ENCODE results near the gene ZNF808. TPM values are rescaled to one million over a fixed set of nuclear protein-coding genes. Genes with fewer than 3 reads are reported as not detected.
"Not testable (repeated sequence)": the region's sequence is repeated elsewhere in the genome, so short reads cannot be mapped to it uniquely, and the experiment has no call there.

ZNF808 gene
- total RNA-seq (2014; rRNA removed; shearing (Covaris generic)): 8.9 and 14.2 TPM in 2 replicates
- 3.5 and 8.9 TPM in 2 replicates for polyA plus RNA-seq (2015; cell fraction: cytosol; rRNA removed)
- polyA plus RNA-seq (2015; cell fraction: nucleus; rRNA removed): 7.6 and 13.9 TPM in 2 replicates

- in situ Hi-C loops (cut with HindIII; ENCODE audit: low pct_unique_long_range_greater_than_20kb, low sequenced_read_pairs): no loop called here
- DNase-seq (ENCODE audit: low read depth, low spot score): peak; percentile 87
Measured at GRCh38 chr19:52527134-52527955, at the start of gene ZNF808. Gene ZNF808, plus strand, starts transcription at chr19:52527668. Its CDS starts 15,617 bp downstream, at chr19:52543285.

GRCh38 chr19:52484111-52484743, 43.2 kb upstream of the ZNF808 start:
- in situ Hi-C loops (cut with HindIII; ENCODE audit: low pct_unique_long_range_greater_than_20kb, low sequenced_read_pairs); DNase-seq (ENCODE audit: low read depth, low spot score): not testable (repeated sequence)

- DNase-seq (ENCODE audit: low read depth, low spot score); in situ Hi-C loops (cut with HindIII; ENCODE audit: low pct_unique_long_range_greater_than_20kb, low sequenced_read_pairs): not testable (repeated sequence)
Measured at GRCh38 chr19:52485064-52485463, 42.4 kb upstream of the ZNF808 start.

GRCh38 chr19:52485561-52486240, 41.8 kb upstream of the ZNF808 start:
- in situ Hi-C loops (cut with HindIII; ENCODE audit: low pct_unique_long_range_greater_than_20kb, low sequenced_read_pairs); DNase-seq (ENCODE audit: low read depth, low spot score): not testable (repeated sequence)

GRCh38 chr19:52492201-52492993, 35.1 kb upstream of the ZNF808 start:
- in situ Hi-C loops (cut with HindIII; ENCODE audit: low pct_unique_long_range_greater_than_20kb, low sequenced_read_pairs): no loop called here
- no peak for DNase-seq (ENCODE audit: low read depth, low spot score)

GRCh38 chr19:52492994-52493470, 34.4 kb upstream of the ZNF808 start:
- no peak for DNase-seq (ENCODE audit: low read depth, low spot score)
- in situ Hi-C loops (cut with HindIII; ENCODE audit: low pct_unique_long_range_greater_than_20kb, low sequenced_read_pairs): no loop called here

- DNase-seq (ENCODE audit: low read depth, low spot score): no peak
- in situ Hi-C loops (cut with HindIII; ENCODE audit: low pct_unique_long_range_greater_than_20kb, low sequenced_read_pairs): no loop called here
Measured at GRCh38 chr19:52494518-52494917, 33.0 kb upstream of the ZNF808 start.

GRCh38 chr19:52498571-52498970, 28.9 kb upstream of the ZNF808 start:
- DNase-seq (ENCODE audit: low read depth, low spot score): no peak
- in situ Hi-C loops (cut with HindIII; ENCODE audit: low pct_unique_long_range_greater_than_20kb, low sequenced_read_pairs): no loop called here

GRCh38 chr19:52500474-52500873, 27.0 kb upstream of the ZNF808 start:
- in situ Hi-C loops (cut with HindIII; ENCODE audit: low pct_unique_long_range_greater_than_20kb, low sequenced_read_pairs); DNase-seq (ENCODE audit: low read depth, low spot score): not testable (repeated sequence)

GRCh38 chr19:52500991-52501390, 26.5 kb upstream of the ZNF808 start:
- in situ Hi-C loops (cut with HindIII; ENCODE audit: low pct_unique_long_range_greater_than_20kb, low sequenced_read_pairs): not testable (repeated sequence)

GRCh38 chr19:52507266-52507665, 20.2 kb upstream of the ZNF808 start:
- in situ Hi-C loops (cut with HindIII; ENCODE audit: low pct_unique_long_range_greater_than_20kb, low sequenced_read_pairs): no loop called here

More at GRCh38 chr19:52500991-52501390, 26.5 kb upstream of the ZNF808 start:
- not testable (repeated sequence) for DNase-seq (ENCODE audit: low read depth, low spot score)

GRCh38 chr19:52516191-52516590, 11.3 kb upstream of the ZNF808 start:
- DNase-seq (ENCODE audit: low read depth, low spot score): no peak
- in situ Hi-C loops (cut with HindIII; ENCODE audit: low pct_unique_long_range_greater_than_20kb, low sequenced_read_pairs): no loop called here

More at GRCh38 chr19:52507266-52507665, 20.2 kb upstream of the ZNF808 start:
- DNase-seq (ENCODE audit: low read depth, low spot score): no peak

- no peak for DNase-seq (ENCODE audit: low read depth, low spot score)
- in situ Hi-C loops (cut with HindIII; ENCODE audit: low pct_unique_long_range_greater_than_20kb, low sequenced_read_pairs): no loop called here
Measured at GRCh38 chr19:52518646-52519045, 8.8 kb upstream of the ZNF808 start.

GRCh38 chr19:52519175-52519574, 8.3 kb upstream of the ZNF808 start:
- DNase-seq (ENCODE audit: low read depth, low spot score); in situ Hi-C loops (cut with HindIII; ENCODE audit: low pct_unique_long_range_greater_than_20kb, low sequenced_read_pairs): not testable (repeated sequence)

- DNase-seq (ENCODE audit: low read depth, low spot score): no peak
- in situ Hi-C loops (cut with HindIII; ENCODE audit: low pct_unique_long_range_greater_than_20kb, low sequenced_read_pairs): no loop called here
Measured at GRCh38 chr19:52520013-52520412, 7.5 kb upstream of the ZNF808 start.

- DNase-seq (ENCODE audit: low read depth, low spot score): no peak
- in situ Hi-C loops (cut with HindIII; ENCODE audit: low pct_unique_long_range_greater_than_20kb, low sequenced_read_pairs): no loop called here
Measured at GRCh38 chr19:52522551-52522950, 4.9 kb upstream of the ZNF808 start.

GRCh38 chr19:52524086-52524485, 3.4 kb upstream of the ZNF808 start:
- in situ Hi-C loops (cut with HindIII; ENCODE audit: low pct_unique_long_range_greater_than_20kb, low sequenced_read_pairs): no loop called here
- no peak for DNase-seq (ENCODE audit: low read depth, low spot score)
